Measurements from ENCODE around the gene SNRPE.

The SNRPE gene

GRCh38 chr1:203888807-203889251, 27.4 kb downstream of the SNRPE start:
- Mint-ChIP-seq H3K4me3 (no peak overlapping the region), H3K9me3 (peaks cover 9% of the 10 kb centered on the region), H3K27ac (peak overlapping the region in 1 of 3 experiments; percentile 47), H3K36me3 (ENCODE audit: low read depth) (peaks cover 10% of the 10 kb centered on the region), H3K27me3 (ENCODE audit: low read depth) (no peaks in the 10 kb centered on the region), H3K4me1 (no peaks in the 10 kb centered on the region)
- no peak for TF ChIP-seq CTCF (IDR thresholded peaks at IDR 0.05; ENCODE audit: unreplicated experiment in 3 of 3)

DNA sequence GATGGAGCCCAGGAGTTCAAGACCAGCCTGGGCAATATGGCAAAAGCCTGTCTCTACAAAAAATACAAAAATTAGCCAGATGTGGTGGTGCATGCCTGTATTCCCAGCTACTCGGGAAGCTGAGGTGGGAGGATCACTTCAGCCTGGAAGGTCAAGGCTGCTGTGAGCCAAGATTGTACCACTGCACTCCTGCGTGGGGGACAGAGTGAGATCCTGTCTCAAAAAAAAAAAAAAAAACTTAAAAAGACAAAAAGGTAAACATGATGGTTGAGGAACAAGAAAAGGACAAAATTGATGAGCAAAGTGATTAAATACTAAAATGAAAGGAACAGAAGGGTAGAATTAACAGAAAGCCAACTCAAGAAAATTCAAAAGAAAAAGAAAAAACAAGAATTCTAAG, 30.6 kb downstream of the SNRPE start:
- Mint-ChIP-seq H3K4me3 (no peak overlapping the region), H3K4me1 (no peaks in the 10 kb centered on the region), H3K9me3 (peaks cover 18% of the 10 kb centered on the region), H3K27me3 (ENCODE audit: low read depth) (no peaks in the 10 kb centered on the region), H3K27ac (no peak overlapping the region), H3K36me3 (ENCODE audit: low read depth) (peaks cover 15% of the 10 kb centered on the region)
- TF ChIP-seq CTCF (IDR thresholded peaks at IDR 0.05; ENCODE audit: unreplicated experiment in 3 of 3), result no peak

DNA sequence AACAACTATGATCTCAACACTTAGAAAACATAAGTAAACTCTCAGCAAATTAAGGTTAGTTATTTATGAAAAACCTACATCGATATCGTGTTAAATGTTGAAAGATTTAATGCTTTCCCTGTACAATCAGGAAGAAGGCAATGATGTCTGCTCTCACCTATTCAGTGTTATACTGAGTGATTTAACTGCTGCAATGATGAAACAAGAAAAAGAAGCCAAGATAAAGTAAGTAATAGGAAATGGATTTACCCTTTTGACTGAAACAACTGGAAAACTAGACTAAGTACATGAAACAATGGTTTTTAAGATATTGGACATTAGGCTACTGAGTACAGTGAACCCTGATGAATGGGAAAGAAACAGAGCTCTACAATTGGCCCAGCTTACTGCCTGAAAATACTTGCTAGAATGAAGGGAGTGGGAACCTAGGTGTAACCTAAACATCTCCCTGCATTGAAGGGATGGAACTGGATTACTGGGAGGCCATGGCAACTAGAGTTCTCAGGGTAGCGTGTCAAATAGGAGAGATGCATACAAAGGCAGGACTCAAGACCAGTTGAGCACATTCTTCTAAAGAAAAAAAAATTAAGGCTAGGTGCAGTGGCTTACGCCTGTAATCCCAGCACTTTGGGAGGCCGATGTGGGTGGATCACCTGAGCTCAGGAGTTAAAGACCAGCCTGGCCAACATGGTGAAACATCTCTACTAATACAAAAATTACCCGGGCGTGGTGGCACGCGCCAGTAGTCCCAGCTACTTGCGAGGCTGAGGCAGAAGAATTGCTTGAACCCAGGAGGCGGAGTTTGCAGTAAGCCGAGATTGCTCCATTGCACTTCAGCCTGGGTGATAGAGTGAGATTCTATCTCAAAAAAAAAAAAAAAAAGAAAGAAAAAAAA, 37.3 kb downstream of the SNRPE start:
- peaks cover 13% of the 10 kb centered on the region for H3K9me3 Mint-ChIP-seq
- H3K4me3 Mint-ChIP-seq, result no peak overlapping the region
- H3K4me1 Mint-ChIP-seq, result no peaks in the 10 kb centered on the region
- TF ChIP-seq CTCF (IDR thresholded peaks at IDR 0.05; ENCODE audit: unreplicated experiment in 3 of 3), result no peak
- peak overlapping the region in 1 of 3 experiments; percentile 31 for H3K27ac Mint-ChIP-seq
- H3K36me3 Mint-ChIP-seq (ENCODE audit: low read depth), result peaks cover 5% of the 10 kb centered on the region
- no peaks in the 10 kb centered on the region for H3K27me3 Mint-ChIP-seq (ENCODE audit: low read depth)

DNA sequence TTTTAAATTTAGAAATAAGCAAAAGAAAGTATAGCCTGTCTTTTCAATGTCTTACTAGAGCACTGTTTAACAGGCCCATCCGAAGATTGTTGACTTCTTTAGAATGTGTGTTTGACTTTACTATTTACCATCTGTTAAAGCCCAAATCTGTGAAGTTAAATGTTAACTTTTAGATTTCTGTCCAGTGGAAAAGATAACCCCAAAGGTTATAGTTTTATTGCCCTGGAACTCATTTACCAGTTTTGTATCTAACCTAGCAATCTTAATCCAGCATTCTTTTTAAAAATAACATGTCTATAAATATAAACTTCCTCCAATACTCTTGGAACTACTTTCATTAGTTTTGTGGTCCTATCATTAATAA, 37.9 kb downstream of the SNRPE start:
- peaks cover 4% of the 10 kb centered on the region for H3K36me3 Mint-ChIP-seq (ENCODE audit: low read depth)
- H3K4me3 Mint-ChIP-seq, result no peak overlapping the region
- no peaks in the 10 kb centered on the region for H3K27me3 Mint-ChIP-seq (ENCODE audit: low read depth)
- H3K27ac Mint-ChIP-seq, result no peak overlapping the region
- H3K4me1 Mint-ChIP-seq, result no peaks in the 10 kb centered on the region
- TF ChIP-seq CTCF (IDR thresholded peaks at IDR 0.05; ENCODE audit: unreplicated experiment in 3 of 3), result no peak
- peaks cover 9% of the 10 kb centered on the region for H3K9me3 Mint-ChIP-seq

DNA sequence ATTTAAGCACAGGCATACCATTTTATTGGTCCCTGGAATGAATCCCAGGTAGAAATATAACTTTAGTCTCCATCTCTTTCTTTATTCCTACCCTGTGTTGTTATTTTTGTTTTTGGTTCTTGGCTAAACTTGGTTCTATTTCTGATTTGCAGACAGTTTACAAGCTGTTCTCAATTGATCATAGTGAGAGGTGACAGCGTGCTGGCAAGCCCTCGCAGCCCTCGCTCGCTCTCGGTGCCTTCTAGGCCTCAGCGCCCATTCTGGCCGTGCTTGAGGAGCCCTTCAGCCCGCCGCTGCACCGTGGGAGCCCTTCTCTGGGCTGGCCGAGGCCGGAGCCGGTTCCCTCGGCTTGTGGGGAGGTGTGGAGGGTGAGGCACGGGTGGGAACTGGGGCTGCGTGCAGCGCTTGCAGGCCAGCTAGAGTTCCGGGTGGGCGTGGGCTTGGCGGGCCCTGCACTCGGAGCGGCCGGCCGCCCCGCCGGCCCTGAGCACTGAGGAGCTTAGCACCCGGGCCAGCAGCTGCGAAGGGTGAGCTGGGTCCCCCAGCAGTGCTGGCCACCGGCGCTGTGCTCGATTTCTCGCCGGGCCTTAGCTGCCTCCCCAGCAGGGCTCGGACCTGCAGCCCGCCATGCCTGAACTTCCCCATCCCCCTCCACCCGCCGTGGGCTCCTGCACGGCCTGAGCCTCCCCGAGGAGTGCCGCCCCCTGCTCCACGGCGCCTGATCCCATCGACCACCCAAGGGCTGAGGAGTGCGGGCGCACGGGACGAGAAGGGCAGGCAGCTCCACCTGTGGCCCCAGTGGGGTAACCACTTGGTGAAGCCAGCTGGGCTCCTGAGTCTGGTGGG, 38.7 kb downstream of the SNRPE start:
- no peak for TF ChIP-seq CTCF (IDR thresholded peaks at IDR 0.05; ENCODE audit: unreplicated experiment in 3 of 3)
- Mint-ChIP-seq H3K9me3 (peaks cover 6% of the 10 kb centered on the region), H3K36me3 (ENCODE audit: low read depth) (no peaks in the 10 kb centered on the region), H3K4me3 (no peak overlapping the region), H3K4me1 (no peaks in the 10 kb centered on the region), H3K27ac (peak overlapping the region in 1 of 3 experiments; percentile 2), H3K27me3 (ENCODE audit: low read depth) (no peaks in the 10 kb centered on the region)

Measured in nephron (organoid).